GM12865 (cell line): Measurements from ENCODE around the gene UTRN.

Experiments used
- DNase-seq: peaks from one replicate; pipeline ENCODE4 v3.0.0; 2010; ENCODE audit warnings: low read depth
- H3K4me3 ChIP-seq: 2 replicates; pipeline ENCODE4 v1.5.1; 2011; ENCODE audit warnings: mild to moderate bottlenecking, low read depth, low read length, control low read depth
- CTCF ChIP-seq: IDR thresholded peaks from 2 replicates; pipeline ENCODE4 v1.5.1; 2011; ENCODE audit warnings: low read length, control low read depth, low read depth, inconsistent platforms; ENCODE audit not compliant: insufficient read depth; ENCODE audit errors: missing control alignments

The UTRN gene

GRCh38 chr6:144265390-144265789, 19.7 kb upstream of the UTRN start:
- H3K4me3 ChIP-seq, result no peak overlapping the region
- TF ChIP-seq CTCF, result no peak
- DNase-seq, result peak; percentile 45

DNA sequence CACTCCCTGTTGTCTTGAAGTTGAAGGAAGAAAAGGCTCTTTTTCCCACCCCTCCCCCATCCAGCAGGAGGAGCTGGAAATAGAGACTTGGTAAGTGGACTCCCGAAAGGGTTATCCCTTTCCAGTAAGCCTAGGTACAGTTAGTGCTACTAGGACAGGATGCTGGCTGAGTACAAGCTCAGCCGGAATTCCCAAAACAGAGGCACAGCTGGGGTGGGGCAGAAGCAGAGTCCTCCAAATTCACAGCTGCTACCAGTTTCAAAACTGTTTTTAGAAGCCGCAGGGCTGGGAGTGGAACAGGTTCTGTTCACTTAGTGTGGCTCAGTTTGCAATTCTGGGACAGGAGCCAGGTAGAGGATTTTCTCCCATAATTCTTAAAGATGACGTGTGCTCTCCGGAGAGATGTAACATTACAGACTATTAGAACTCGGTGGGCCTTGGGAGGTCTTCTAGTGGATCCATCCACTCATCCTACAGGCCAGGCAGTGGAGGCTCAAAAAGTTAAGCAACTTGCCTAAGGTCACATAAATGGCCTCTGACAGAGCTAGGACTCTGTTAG, 19.0 kb upstream of the UTRN start:
- DNase-seq, result no peak
- H3K4me3 ChIP-seq, result no peak overlapping the region
- TF ChIP-seq CTCF, result no peak

GRCh38 chr6:144268794-144269349, 16.3 kb upstream of the UTRN start:
- DNase-seq, result no peak
- no peak overlapping the region for H3K4me3 ChIP-seq
- TF ChIP-seq CTCF, result no peak

DNA sequence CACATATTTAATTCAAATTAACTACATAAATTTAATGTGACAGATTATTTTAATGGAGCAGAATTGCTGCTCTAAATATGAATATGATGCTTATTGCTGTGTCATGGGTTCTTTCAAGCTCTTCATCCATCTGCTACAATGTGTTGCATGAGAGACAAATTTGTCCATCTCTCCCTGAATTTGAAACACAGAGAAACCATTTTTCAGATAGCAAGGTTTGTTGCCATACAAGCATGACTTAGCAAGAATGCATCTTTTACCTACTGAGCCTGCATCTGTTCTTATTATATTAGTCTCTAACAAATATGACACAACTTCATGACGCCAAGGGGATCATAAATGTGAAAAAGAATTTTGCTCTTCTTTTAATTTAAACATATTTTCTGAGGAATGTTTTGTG, 8.0 kb upstream of the UTRN start:
- no peak for DNase-seq
- no peak for TF ChIP-seq CTCF
- H3K4me3 ChIP-seq, result no peak overlapping the region

DNA sequence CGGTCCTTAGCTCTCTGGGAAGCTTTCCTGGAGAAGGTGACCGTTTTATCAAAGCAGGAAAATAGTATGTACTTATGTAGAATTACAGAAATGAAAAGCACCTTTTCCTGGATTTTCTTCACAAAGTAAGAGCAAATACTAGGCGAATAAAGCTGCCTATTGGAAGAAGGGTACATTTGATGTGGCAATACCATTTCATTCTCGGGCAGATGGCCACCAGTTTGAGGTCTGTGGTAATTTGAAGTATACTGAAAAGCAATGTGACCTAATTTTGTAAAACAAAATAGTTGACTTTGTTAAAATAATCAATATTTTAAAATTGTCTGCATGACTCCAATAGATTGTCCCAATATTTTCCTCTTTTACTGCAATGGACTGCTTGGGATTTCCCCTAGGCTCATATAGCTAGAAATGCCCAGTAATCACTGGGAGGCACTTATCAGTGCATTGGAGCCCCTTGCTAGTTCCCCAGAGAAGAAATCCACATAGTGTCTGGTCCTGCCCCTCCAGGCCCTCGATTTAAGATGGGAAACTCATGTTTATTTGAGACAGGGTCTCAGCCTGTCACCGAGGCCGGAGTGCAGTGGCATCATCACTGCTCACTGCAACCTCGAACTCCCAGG, 7.4 kb upstream of the UTRN start:
- no peak for DNase-seq
- H3K4me3 ChIP-seq, result no peak overlapping the region
- no peak for TF ChIP-seq CTCF

GRCh38 chr6:144278659-144279314, 6.3 kb upstream of the UTRN start:
- TF ChIP-seq CTCF, result no peak
- no peak overlapping the region for H3K4me3 ChIP-seq
- DNase-seq, result no peak
